Naive thymus-derived CD8-positive, alpha-beta T cell (primary cell): ENCODE measurements around the gene KEAP1. TPM values are rescaled to one million over a fixed set of nuclear protein-coding genes. Genes with fewer than 3 reads are reported as not detected.
A peak's percentile ranks its signal among the peaks of the same experiment; 100 is the strongest.
"Not testable (repeated sequence)": the region's sequence is repeated elsewhere in the genome, so short reads cannot be mapped to it uniquely, and the experiment has no call there.

Experiments used
- ATAC-seq, 2 donors: fragments of 150-1000 bp; cut with Tn5 transposase in 1 of 2; sonication (Bioruptor Pico), chemical (Tn5 transposase) in 1 of 2; 1 replicate in 1 of 2; 2 replicates in 1 of 2; pipeline ENCODE4 v1.10.0; 2021; ENCODE audit warnings: mild to moderate bottlenecking in 2 of 2, moderate library complexity in 2 of 2
- POLR2A ChIA-PET: fragments of 350-600 bp; sonication (Branson Sonifier 250); formaldehyde crosslinking; loops from one replicate; lab custom pipeline; 2021; ENCODE audit warnings: antibody characterized with exemption; lab: Charles Lee
- DNase-seq, 10 donors: peaks; one replicate each; pipeline versions ENCODE4 v3.0.0 to v3.0.0-alpha.2; 2020 to 2022
- H3K27ac Mint-ChIP-seq, 10 donors: one replicate each; pipeline ENCODE4 v1.8.0; 2020 to 2022; ENCODE audit warnings: mild to moderate bottlenecking in 10 of 10, mixed read lengths in 10 of 10, moderate library complexity in 4 of 10, inconsistent platforms in 1 of 10
- H3K27me3 Mint-ChIP-seq, 5 donors: one replicate each; pipeline ENCODE4 v1.8.0; 2021 to 2022; ENCODE audit warnings: mixed read lengths in 5 of 5
- H3K36me3 Mint-ChIP-seq, 3 donors: one replicate each; pipeline ENCODE4 v1.8.0; 2020 to 2022; ENCODE audit warnings: mixed read lengths in 3 of 3, mild to moderate bottlenecking in 2 of 3, inconsistent platforms in 1 of 3
- H3K4me1 Mint-ChIP-seq, 4 donors: one replicate each; pipeline ENCODE4 v1.8.0; 2021 to 2022; ENCODE audit warnings: mixed read lengths in 4 of 4
- H3K4me3 Mint-ChIP-seq, 10 donors: one replicate each; pipeline ENCODE4 v1.8.0; 2020 to 2022; ENCODE audit warnings: mild to moderate bottlenecking in 10 of 10, mixed read lengths in 10 of 10, moderate library complexity in 6 of 10, inconsistent platforms in 1 of 10
- H3K9me3 Mint-ChIP-seq, 9 donors: one replicate each; pipeline ENCODE4 v1.8.0; 2020 to 2022; ENCODE audit warnings: mixed read lengths in 9 of 9, mild to moderate bottlenecking in 3 of 9, inconsistent platforms in 1 of 9, moderate library complexity in 1 of 9
- polyA plus RNA-seq, 3 donors: library from polyadenylated mRNA; unstranded; fragments of 300-500 nt; fragmentation: Illumina TruSeq; gene quantifications; one replicate each; pipeline ENCODE4 v1.2.3, GENCODE V29; 2021
- total RNA-seq, 8 experiments: library from RNA in 2 of 8; stranded (reverse) in 2 of 8; gene quantifications; one replicate each; pipeline ENCODE4 v1.2.3 and lab custom pipeline; 2021 to 2026

Gene KEAP1
- total RNA-seq, result 10 to 100 TPM; 34.6 to 35.2 TPM
- 10 to 100 TPM; 15.1 to 25.7 (median 20.1) TPM for polyA plus RNA-seq
- 9.8 to 89.0 (median 45.8) reads per million in 6 experiments for total RNA-seq (lab: John Stamatoyannopoulos, UW)

GRCh38 chr19:10503002-10503789 lies at the start of gene KEAP1:
Gene KEAP1, minus strand, starts transcription at chr19:10503356. Its CDS starts 3,323 bp downstream, at chr19:10500033.
- H3K27me3 Mint-ChIP-seq, result no peaks in the 10 kb centered on the region
- H3K9me3 Mint-ChIP-seq, result no peaks in the 10 kb centered on the region
- ATAC-seq (peak; percentile 35 to 41), DNase-seq (peak in 2 of 10 donors; percentile 27 to 66)
- peaks cover 14 to 39% (median 38%) of the 10 kb centered on the region in 4 donors for H3K4me1 Mint-ChIP-seq
- POLR2A ChIA-PET, result interaction anchor here (0.6 to 0.9 kb wide), 5 partner anchors 9 to 180 kb away, joined by 3 to 4 read pairs (median 4); partner anchors contain the start of gene KRI1
- H3K36me3 Mint-ChIP-seq, result peaks cover 0 to 14% (median 3%) of the 10 kb centered on the region in 3 donors
- peak within 1 kb of the TSS in 9 of 10 donors; percentile 78 to 94 (median 89) for H3K27ac Mint-ChIP-seq
- H3K4me3 Mint-ChIP-seq, result peak within 1 kb of the TSS; percentile 81 to 95 (median 91)

GRCh38 chr19:10552510-10553053 lies 49.4 kb upstream of the KEAP1 start:
- Mint-ChIP-seq H3K36me3 (peaks cover 0 to 74% (median 8%) of the 10 kb centered on the region in 3 donors), H3K27me3 (no peaks in the 10 kb centered on the region), H3K4me3 (peak overlapping the region in 8 of 10 donors; percentile 20 to 89 (median 78)), H3K27ac (peak overlapping the region; percentile 75 to 99 (median 92)), H3K9me3 (peaks cover 0 to 2% (median 0%) of the 10 kb centered on the region in 9 donors), H3K4me1 (peaks cover 15 to 63% (median 52%) of the 10 kb centered on the region in 4 donors)
- DNase-seq, result peak in 1 of 10 donors; percentile 27
- no peak for ATAC-seq
- POLR2A ChIA-PET, result interaction anchor here (0.5 to 8.1 kb wide), 11 partner anchors 8 to 191 kb away, joined by 3 to 159 read pairs (median 5); partner anchors contain the start of genes ATG4D, CDKN2D, KRI1 and QTRT1

- peaks cover 0 to 2% (median 0%) of the 10 kb centered on the region in 9 donors for H3K9me3 Mint-ChIP-seq
- no peaks in the 10 kb centered on the region for H3K27me3 Mint-ChIP-seq
- peaks cover 15 to 65% (median 53%) of the 10 kb centered on the region in 4 donors for H3K4me1 Mint-ChIP-seq
- H3K27ac Mint-ChIP-seq, result peak overlapping the region in 9 of 10 donors; percentile 19 to 95 (median 79)
- peak overlapping the region in 7 of 10 donors; percentile 19 to 73 (median 48) for H3K4me3 Mint-ChIP-seq
- POLR2A ChIA-PET, result interaction anchor here (0.6 to 8.1 kb wide), 9 partner anchors 8 to 310 kb away, joined by 3 to 159 read pairs (median 5); partner anchors contain the start of genes ATG4D, CDKN2D and KRI1
- ATAC-seq (no peak), DNase-seq (peak in 2 of 10 donors; percentile 24 to 27)
- peaks cover 0 to 74% (median 8%) of the 10 kb centered on the region in 3 donors for H3K36me3 Mint-ChIP-seq
These were observed 48.6 kb upstream of the KEAP1 start for GRCh38 chr19:10551698-10552301.

- POLR2A ChIA-PET, result interaction anchor here (1.1 to 8.1 kb wide), 4 partner anchors 10 to 73 kb away, joined by 3 to 159 read pairs (median 20); partner anchors contain the start of genes CDKN2D and KRI1
- not testable (repeated sequence) for H3K9me3 Mint-ChIP-seq, H3K27me3 Mint-ChIP-seq, ATAC-seq, DNase-seq
- Mint-ChIP-seq H3K27ac (peak overlapping the region in 7 of 10 donors; percentile 41 to 95 (median 49)), H3K4me1 (peaks cover 15 to 62% (median 50%) of the 10 kb centered on the region in 4 donors), H3K4me3 (peak overlapping the region in 2 of 10 donors; percentile 26 to 49), H3K36me3 (peaks cover 0 to 69% (median 8%) of the 10 kb centered on the region in 3 donors)
These were observed 47.9 kb upstream of the KEAP1 start for GRCh38 chr19:10551006-10551405.

- ATAC-seq (no peak), DNase-seq (no peak)
- POLR2A ChIA-PET, result interaction anchor here (5.1 to 8.1 kb wide), 2 partner anchors 12 to 19 kb away, joined by 35 to 159 read pairs; partner anchors contain the start of genes CDKN2D and KRI1
- H3K4me3 Mint-ChIP-seq, result peak overlapping the region in 1 of 10 donors; percentile 10
- peaks cover 0 to 63% (median 8%) of the 10 kb centered on the region in 3 donors for H3K36me3 Mint-ChIP-seq
- peak overlapping the region in 6 of 10 donors; percentile 15 to 90 (median 40) for H3K27ac Mint-ChIP-seq
- peaks cover 13 to 59% (median 43%) of the 10 kb centered on the region in 4 donors for H3K4me1 Mint-ChIP-seq
- no peaks in the 10 kb centered on the region for H3K27me3 Mint-ChIP-seq
- peaks cover 0 to 2% (median 0%) of the 10 kb centered on the region in 9 donors for H3K9me3 Mint-ChIP-seq
These were observed 47.2 kb upstream of the KEAP1 start for GRCh38 chr19:10550336-10550735.

- Mint-ChIP-seq H3K4me3 (no peak overlapping the region), H3K4me1 (peaks cover 16 to 59% (median 43%) of the 10 kb centered on the region in 4 donors), H3K9me3 (peaks cover 0 to 2% (median 0%) of the 10 kb centered on the region in 9 donors), H3K27me3 (no peaks in the 10 kb centered on the region), H3K36me3 (peaks cover 0 to 62% (median 8%) of the 10 kb centered on the region in 3 donors), H3K27ac (peak overlapping the region in 2 of 10 donors; percentile 40 to 75)
- ATAC-seq, result no peak
- POLR2A ChIA-PET, result interaction anchor here (8.1 kb wide), 1 partner anchor 20 kb away, joined by 159 read pairs; the partner anchor contains the start of genes CDKN2D and KRI1
- DNase-seq, result no peak
These were observed 46.6 kb upstream of the KEAP1 start for GRCh38 chr19:10549733-10550132.

GRCh38 chr19:10548746-10549276 lies 45.7 kb upstream of the KEAP1 start:
- no peak for ATAC-seq
- Mint-ChIP-seq H3K9me3 (peaks cover 0 to 2% (median 0%) of the 10 kb centered on the region in 9 donors), H3K36me3 (peaks cover 0 to 55% (median 8%) of the 10 kb centered on the region in 3 donors), H3K4me3 (peak overlapping the region in 1 of 10 donors; percentile 10), H3K27ac (peak overlapping the region in 1 of 10 donors; percentile 4), H3K27me3 (no peaks in the 10 kb centered on the region), H3K4me1 (peaks cover 11 to 55% (median 37%) of the 10 kb centered on the region in 4 donors)
- POLR2A ChIA-PET, result interaction anchor here (1.4 to 8.1 kb wide), 2 partner anchors 13 to 21 kb away, joined by 7 to 159 read pairs; partner anchors contain the start of genes CDKN2D and KRI1
- no peak for DNase-seq

GRCh38 chr19:10546817-10547216 lies 43.7 kb upstream of the KEAP1 start:
- H3K27me3 Mint-ChIP-seq, result no peaks in the 10 kb centered on the region
- no peak overlapping the region for H3K4me3 Mint-ChIP-seq
- POLR2A ChIA-PET, result interaction anchor here (1.3 to 3.4 kb wide), 2 partner anchors 17 to 20 kb away, joined by 6 to 17 read pairs; partner anchors contain the start of gene KRI1
- H3K4me1 Mint-ChIP-seq, result peaks cover 7 to 41% (median 21%) of the 10 kb centered on the region in 4 donors
- H3K27ac Mint-ChIP-seq, result no peak overlapping the region
- no peak for ATAC-seq
- peaks cover 0 to 39% (median 5%) of the 10 kb centered on the region in 3 donors for H3K36me3 Mint-ChIP-seq
- DNase-seq, result no peak
- H3K9me3 Mint-ChIP-seq, result peaks cover 0 to 2% (median 0%) of the 10 kb centered on the region in 9 donors

- DNase-seq (peak in 1 of 10 donors; percentile 11), ATAC-seq (no peak)
- no peaks in the 10 kb centered on the region for H3K9me3 Mint-ChIP-seq
- H3K36me3 Mint-ChIP-seq, result peaks cover 0 to 20% (median 5%) of the 10 kb centered on the region in 3 donors
- peaks cover 0 to 4% (median 3%) of the 10 kb centered on the region in 5 donors for H3K27me3 Mint-ChIP-seq
- H3K4me1 Mint-ChIP-seq, result peaks cover 9 to 29% (median 14%) of the 10 kb centered on the region in 4 donors
- peak overlapping the region; percentile 79 to 92 (median 88) for H3K4me3 Mint-ChIP-seq
- peak overlapping the region; percentile 82 to 95 (median 91) for H3K27ac Mint-ChIP-seq
- POLR2A ChIA-PET, result interaction anchor here (0.6 to 3.8 kb wide), 3 partner anchors 9 to 412 kb away, joined by 4 to 31 read pairs (median 6); no protein-coding TSS in a partner anchor
These were observed 41.6 kb upstream of the KEAP1 start for GRCh38 chr19:10544753-10545251.

GRCh38 chr19:10544242-10544752 lies 41.1 kb upstream of the KEAP1 start:
- DNase-seq (peak in 1 of 10 donors; percentile 66), ATAC-seq (no peak)
- peaks cover 0 to 5% (median 3%) of the 10 kb centered on the region in 5 donors for H3K27me3 Mint-ChIP-seq
- peak overlapping the region; percentile 82 to 95 (median 91) for H3K27ac Mint-ChIP-seq
- peaks cover 9 to 29% (median 14%) of the 10 kb centered on the region in 4 donors for H3K4me1 Mint-ChIP-seq
- peak overlapping the region; percentile 79 to 92 (median 88) for H3K4me3 Mint-ChIP-seq
- no peaks in the 10 kb centered on the region for H3K9me3 Mint-ChIP-seq
- POLR2A ChIA-PET, result interaction anchor here (0.6 to 3.8 kb wide), 2 partner anchors 10 to 412 kb away, joined by 4 to 31 read pairs; no protein-coding TSS in a partner anchor
- H3K36me3 Mint-ChIP-seq, result peaks cover 0 to 16% (median 5%) of the 10 kb centered on the region in 3 donors
